ENCODE measurements around the gene ZNF804B.

The ZNF804B gene

GRCh38 chr7:88922944-88923343 is 163.4 kb downstream of the ZNF804B start:
- Mint-ChIP-seq H3K27ac (no peak overlapping the region), H3K27me3 (ENCODE audit: low read depth) (no peaks in the 10 kb centered on the region), H3K36me3 (ENCODE audit: low read depth) (no peaks in the 10 kb centered on the region), H3K4me1 (peaks cover 6% of the 10 kb centered on the region), H3K9me3 (no peaks in the 10 kb centered on the region), H3K4me3 (no peak overlapping the region)
- no peak for TF ChIP-seq CTCF (IDR thresholded peaks at IDR 0.05; ENCODE audit: unreplicated experiment in 3 of 3)

GRCh38 chr7:88928276-88928675 is 168.8 kb downstream of the ZNF804B start:
- TF ChIP-seq CTCF (IDR thresholded peaks at IDR 0.05; ENCODE audit: unreplicated experiment in 3 of 3): no peak
- H3K36me3 Mint-ChIP-seq (ENCODE audit: low read depth): no peaks in the 10 kb centered on the region

DNA sequence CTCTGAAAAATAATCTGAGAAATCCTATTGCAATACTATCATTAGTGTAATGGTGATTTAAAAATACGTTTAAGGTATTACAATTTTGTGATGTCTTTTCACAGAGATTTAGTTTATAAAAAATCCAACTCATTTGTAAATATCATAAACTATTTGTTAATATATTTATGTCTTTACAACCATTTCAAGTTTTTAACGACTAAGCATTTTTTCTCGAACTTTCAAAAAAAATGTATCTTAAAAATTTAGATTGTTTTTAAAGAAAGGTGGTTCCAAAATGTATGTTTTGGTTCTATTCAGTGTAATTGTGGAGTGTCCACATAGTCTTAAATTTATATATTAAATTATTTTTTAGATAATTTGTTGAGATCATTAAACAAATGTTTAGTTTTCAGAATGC is 170.2 kb downstream of the ZNF804B start:
- peaks cover 17% of the 10 kb centered on the region for H3K4me1 Mint-ChIP-seq
- H3K27ac Mint-ChIP-seq: no peak overlapping the region
- no peak for TF ChIP-seq CTCF (IDR thresholded peaks at IDR 0.05; ENCODE audit: unreplicated experiment in 3 of 3)
- no peak overlapping the region for H3K4me3 Mint-ChIP-seq
- peaks cover 4% of the 10 kb centered on the region for H3K9me3 Mint-ChIP-seq
- no peaks in the 10 kb centered on the region for H3K36me3 Mint-ChIP-seq (ENCODE audit: low read depth)
- H3K27me3 Mint-ChIP-seq (ENCODE audit: low read depth): no peaks in the 10 kb centered on the region

More at GRCh38 chr7:88928276-88928675, 168.8 kb downstream of the ZNF804B start:
- peaks cover 17% of the 10 kb centered on the region for H3K4me1 Mint-ChIP-seq
- H3K4me3 Mint-ChIP-seq: peak overlapping the region in 1 of 3 experiments; percentile 15
- H3K9me3 Mint-ChIP-seq: no peaks in the 10 kb centered on the region
- peak overlapping the region in 2 of 3 experiments; percentile 3 to 41 for H3K27ac Mint-ChIP-seq
- no peaks in the 10 kb centered on the region for H3K27me3 Mint-ChIP-seq (ENCODE audit: low read depth)

DNA sequence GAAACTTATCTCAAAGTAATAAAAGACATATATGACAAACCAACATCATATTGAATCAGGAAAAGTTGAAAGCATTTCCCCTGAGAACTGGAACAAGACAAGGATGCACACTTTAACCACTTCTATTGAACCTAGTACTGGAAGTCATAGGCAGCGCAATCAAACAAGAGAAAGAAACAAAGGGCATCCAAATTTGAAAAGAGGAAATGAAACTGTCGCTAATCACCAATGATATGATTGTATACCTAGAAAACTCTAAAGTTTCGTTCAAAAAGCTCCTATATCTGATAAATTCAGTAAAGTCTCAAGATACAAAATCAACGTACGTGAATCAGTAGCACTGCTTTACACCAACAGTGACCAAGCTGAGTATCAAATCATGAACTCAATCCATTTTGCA is 173.8 kb downstream of the ZNF804B start:
- H3K36me3 Mint-ChIP-seq (ENCODE audit: low read depth): no peaks in the 10 kb centered on the region
- H3K27me3 Mint-ChIP-seq (ENCODE audit: low read depth): no peaks in the 10 kb centered on the region
- H3K9me3 Mint-ChIP-seq: peaks cover 4% of the 10 kb centered on the region
- no peak for TF ChIP-seq CTCF (IDR thresholded peaks at IDR 0.05; ENCODE audit: unreplicated experiment in 3 of 3)
- no peak overlapping the region for H3K27ac Mint-ChIP-seq
- H3K4me3 Mint-ChIP-seq: no peak overlapping the region
- H3K4me1 Mint-ChIP-seq: peaks cover 7% of the 10 kb centered on the region

- Mint-ChIP-seq H3K27me3 (ENCODE audit: low read depth) (no peaks in the 10 kb centered on the region), H3K4me3 (no peak overlapping the region), H3K9me3 (peaks cover 7% of the 10 kb centered on the region), H3K36me3 (ENCODE audit: low read depth) (no peaks in the 10 kb centered on the region), H3K27ac (no peak overlapping the region), H3K4me1 (no peaks in the 10 kb centered on the region)
- no peak for TF ChIP-seq CTCF (IDR thresholded peaks at IDR 0.05; ENCODE audit: unreplicated experiment in 3 of 3)
Measured at GRCh38 chr7:88942815-88943501, 183.5 kb downstream of the ZNF804B start.

- H3K27me3 Mint-ChIP-seq (ENCODE audit: low read depth): no peaks in the 10 kb centered on the region
- no peaks in the 10 kb centered on the region for H3K36me3 Mint-ChIP-seq (ENCODE audit: low read depth)
- H3K27ac Mint-ChIP-seq: no peak overlapping the region
- no peaks in the 10 kb centered on the region for H3K4me1 Mint-ChIP-seq
- no peak overlapping the region for H3K4me3 Mint-ChIP-seq
- TF ChIP-seq CTCF (IDR thresholded peaks at IDR 0.05; ENCODE audit: unreplicated experiment in 3 of 3): no peak
- no peaks in the 10 kb centered on the region for H3K9me3 Mint-ChIP-seq
Measured at GRCh38 chr7:88951826-88952225, 192.3 kb downstream of the ZNF804B start.

Measured in nephron (organoid).